GM12892 (cell line): ENCODE measurements around the gene ACTA2.

Source experiments
- POLR2A ChIP-seq: IDR thresholded peaks from 2 replicates; pipeline ENCODE4 v1.6.1; 2011; ENCODE audit warnings: low read depth, low read length, control low read depth
- POLR2AphosphoS5 ChIP-seq: IDR thresholded peaks from 2 replicates; pipeline ENCODE4 v1.6.1; 2011; ENCODE audit warnings: low read depth, low read length, control low read depth
- TAF1 ChIP-seq: IDR thresholded peaks from 2 replicates; pipeline ENCODE4 v1.6.1; 2011; ENCODE audit warnings: low read depth, mild to moderate bottlenecking, control low read depth, low read length, borderline replicate concordance

DNA sequence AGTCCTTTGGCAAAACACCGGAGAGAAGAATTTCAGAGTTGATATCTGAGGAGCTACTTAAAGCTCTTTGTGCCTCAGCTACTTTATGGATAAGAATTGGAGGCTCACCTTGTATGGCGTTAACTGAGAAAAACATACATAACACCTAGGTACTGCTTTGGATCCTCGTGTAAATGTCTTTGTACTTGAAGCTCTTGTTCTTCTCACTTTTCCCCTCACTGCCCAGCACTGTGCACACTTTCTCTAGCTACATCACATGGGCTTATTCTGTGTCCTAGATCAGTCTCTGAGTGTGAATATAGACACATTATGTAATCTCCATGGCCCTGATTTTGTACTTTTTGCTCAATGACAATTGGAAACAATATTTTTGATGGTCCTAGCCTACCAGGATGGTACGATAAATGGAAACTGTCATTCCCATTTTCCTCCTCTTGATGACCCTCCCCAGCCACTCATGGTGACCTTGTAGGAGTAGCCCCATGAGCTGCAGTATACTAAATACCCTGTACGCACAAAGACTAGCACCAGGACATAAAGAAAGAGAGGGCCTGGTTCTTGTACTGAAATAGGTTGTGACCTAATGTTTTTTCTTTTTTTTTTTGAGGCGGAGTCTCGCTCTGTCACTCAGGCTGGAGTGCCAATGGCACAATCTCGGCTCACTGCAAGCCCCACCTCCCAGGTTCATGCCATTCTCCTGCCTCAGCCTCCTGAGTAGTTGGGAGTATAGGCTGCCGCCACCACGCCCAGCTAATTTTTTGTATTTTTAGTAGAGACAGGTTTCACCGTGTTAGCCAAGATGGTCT lies 50.4 kb downstream of the ACTA2 start:
- TF ChIP-seq TAF1 (no peak), POLR2A (no peak), POLR2AphosphoS5 (no peak)
